ENCODE results near the gene FUT9.

The FUT9 gene

GRCh38 chr6:96015518-96016333 is at the start of gene FUT9:
Gene FUT9 (plus strand): TSS chr6:96015974. CDS start chr6:96203156, 187,182 bp downstream.
- peak; percentile 22 to 95 (median 87) for DNase-seq

DNA sequence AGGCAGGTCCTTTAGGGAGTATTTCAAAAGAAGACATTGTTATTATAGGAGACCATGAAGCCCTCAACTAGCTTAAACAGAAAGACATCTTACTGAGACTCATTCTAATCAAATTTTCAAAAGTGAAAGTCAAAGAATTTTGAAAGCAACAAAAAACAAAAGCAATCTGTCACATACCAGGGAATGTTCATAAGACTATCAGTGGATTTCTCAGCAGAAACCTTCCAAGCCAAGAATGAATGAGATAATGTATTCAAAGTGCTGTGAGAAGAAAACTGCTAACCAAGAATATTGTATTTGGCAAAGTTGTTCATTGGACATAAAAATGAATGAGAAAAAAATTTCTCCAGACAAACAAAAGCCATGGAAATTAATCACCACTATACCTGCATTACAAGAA is 48.2 kb upstream of the FUT9 start:
- DNase-seq = no peak

DNA sequence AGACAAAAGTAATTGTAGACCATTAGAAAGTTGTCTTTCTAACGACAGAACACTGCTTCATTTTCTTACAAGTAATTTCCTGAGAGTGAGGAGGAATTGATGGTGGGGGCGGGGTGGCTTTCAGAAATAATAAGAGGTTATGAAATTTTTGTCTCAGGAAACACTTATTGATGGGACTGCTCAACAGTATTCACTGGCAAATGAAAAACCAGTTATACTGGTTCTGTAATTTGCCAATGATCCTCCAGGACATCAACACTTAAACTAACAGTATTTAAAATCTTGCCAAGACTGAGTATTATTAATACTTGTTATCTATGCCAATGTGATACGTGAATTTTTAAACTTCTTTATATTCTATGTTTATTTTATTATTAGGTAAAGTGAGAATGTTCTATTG is 41.8 kb upstream of the FUT9 start:
- no peak for DNase-seq

DNA sequence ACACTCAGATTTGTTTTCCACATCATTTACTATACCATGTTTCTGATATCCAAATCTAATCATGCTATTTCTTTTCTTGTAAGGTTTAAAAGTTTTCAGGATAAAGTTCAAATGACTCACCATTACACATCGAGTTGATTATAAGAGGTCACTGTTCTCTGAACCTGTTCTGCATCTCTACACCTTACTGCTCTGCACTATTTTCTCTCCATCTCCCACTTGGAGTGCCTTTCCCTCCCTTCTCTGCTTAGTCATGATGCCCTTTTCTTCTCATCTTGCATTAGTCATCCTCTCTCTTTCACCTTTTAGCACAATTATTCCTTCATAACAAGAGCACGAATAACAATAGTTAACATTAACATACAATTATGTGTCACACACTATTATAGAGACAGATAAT is 37.5 kb upstream of the FUT9 start:
- no peak for DNase-seq

DNA sequence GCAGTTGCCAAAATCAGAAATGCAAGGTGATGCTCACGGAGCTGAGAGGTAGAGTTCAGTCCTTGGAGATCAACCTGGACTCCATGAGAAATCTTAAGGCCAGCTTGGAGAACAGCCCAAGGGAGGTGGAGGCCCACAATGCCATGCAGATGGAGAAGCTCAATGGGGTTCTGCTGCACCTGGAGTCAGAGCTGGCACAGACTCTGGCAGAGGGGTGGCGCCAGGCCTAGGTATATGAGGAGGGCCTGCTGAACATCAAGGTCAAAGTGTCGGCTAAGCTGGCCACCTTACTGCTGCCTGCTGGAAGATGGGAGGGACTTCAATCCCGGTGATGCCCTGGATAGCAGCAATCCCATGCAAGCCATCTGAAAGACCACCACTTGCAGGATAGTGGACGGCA is 23.9 kb upstream of the FUT9 start:
- no peak for DNase-seq

- DNase-seq = no peak
These were observed 21.6 kb upstream of the FUT9 start for GRCh38 chr6:95994151-95994550.

GRCh38 chr6:95998133-95998532 is 17.6 kb upstream of the FUT9 start:
- DNase-seq = no peak

GRCh38 chr6:96001891-96002575 is 13.7 kb upstream of the FUT9 start:
- DNase-seq = no peak

DNA sequence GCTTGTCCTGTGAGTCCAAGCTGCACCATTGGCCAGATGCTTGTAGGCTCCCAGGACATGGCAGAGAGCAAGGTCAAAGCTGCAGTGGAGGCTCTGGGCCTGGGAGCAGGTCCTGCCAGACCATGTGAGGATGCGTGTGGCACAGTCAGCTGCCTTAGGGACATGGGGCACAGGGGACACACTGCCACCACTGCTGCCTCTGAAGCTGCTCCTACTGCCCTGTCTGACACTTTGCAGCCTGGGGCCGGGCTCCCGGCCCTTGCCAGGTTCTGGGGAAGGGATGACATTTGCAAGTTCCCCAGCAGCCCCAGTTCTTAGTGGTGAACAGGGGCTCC is 13.2 kb upstream of the FUT9 start:
- no peak for DNase-seq

GRCh38 chr6:96002912-96003311 is 12.9 kb upstream of the FUT9 start:
- no peak for DNase-seq

DNA sequence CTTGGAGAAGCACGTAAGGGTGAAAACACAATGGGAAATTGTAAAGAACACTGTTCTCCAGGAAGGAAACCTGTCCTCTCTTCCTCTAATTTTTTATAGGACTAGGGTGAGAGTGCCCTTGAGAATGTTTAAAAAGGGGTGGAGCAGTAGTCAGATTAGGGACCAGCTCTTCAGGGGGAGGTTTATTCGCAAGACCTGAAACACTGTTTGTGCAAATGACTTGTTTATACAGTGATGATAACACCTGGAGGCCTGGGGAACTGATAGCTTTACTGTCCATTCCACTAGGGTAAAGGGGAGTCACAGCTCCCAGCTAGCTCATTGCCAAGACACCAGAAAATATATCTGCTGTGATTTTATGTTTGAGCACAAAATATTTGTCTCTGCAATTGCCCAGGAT is 8.1 kb upstream of the FUT9 start:
- DNase-seq = no peak

DNA sequence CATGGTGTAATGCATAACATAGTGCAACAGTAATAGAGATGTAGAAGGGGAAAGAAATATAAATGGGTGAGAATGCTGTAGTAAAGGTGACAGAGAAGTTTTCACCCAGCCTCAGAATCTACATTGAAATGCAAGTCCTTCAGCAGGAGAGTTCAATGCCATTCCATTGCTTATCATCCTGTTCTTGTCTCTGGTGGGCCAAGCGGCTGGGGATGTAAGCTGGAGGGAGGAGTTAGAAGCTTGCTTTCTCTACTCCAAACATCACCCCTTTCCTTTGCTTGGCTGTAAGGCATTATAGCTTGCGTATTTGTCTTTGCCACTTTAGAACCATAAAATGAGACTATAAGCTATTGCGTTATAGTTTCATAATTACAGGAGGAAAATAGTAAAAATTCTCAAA is 2.2 kb upstream of the FUT9 start:
- DNase-seq = peak in 1 of 56 donors; percentile 1

- peak in 42 of 56 donors; percentile 37 to 90 (median 73) for DNase-seq
These were observed 792 bp upstream of the FUT9 start for GRCh38 chr6:96014846-96015517.

DNA sequence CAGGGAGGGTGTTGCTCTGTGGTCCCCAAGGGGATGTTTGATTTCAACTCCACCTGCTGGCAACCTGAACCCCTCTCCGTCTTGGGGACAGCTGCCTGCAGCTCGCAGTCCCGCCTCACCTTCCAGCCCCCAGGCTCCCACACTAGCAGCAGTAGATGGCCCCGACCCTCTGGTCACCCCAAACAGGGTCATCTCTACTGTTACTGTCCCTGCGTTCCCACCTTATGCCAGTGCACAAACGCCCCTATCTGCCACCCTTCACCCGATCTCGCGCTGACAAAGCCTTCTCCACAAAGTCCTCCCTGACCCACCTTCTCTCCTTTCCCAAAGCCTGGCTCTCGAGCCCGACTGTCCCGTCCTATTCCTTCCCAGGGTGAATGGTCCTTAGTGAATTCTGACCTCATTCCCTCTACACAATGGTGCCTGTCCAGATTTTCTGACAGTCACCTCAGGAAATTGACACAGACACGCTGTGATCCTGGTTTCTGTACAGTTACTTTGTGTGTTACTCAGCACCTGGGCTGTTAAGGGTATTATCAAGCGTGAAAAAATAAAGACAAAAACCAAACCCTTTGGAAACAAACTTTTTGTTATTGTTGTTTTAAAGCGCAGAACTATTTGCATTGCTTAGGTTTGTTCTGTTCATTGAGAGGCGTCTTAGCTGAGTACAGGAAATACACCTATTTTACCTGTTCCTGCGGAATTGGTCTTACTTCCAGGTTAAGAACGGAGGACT is 728 bp downstream of the FUT9 start:
- peak in 18 of 56 donors; percentile 12 to 64 (median 50) for DNase-seq

DNA sequence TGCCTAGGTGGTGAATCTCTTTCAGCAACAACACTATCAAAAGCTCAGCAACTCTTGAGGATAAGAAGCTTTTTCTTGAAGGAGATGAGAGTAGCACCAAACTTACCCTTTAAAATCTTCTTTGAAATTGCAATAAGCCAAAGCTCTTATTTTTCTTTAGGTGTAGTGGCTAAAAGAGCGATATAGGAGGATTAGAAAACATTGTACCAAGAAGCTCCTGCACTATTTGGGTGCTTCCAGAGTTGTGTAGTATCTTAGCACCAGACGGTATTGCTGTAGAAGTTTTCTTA is 1.2 kb downstream of the FUT9 start:
- no peak for DNase-seq

- DNase-seq = no peak
These were observed 6.5 kb downstream of the FUT9 start for GRCh38 chr6:96022225-96022624.

DNA sequence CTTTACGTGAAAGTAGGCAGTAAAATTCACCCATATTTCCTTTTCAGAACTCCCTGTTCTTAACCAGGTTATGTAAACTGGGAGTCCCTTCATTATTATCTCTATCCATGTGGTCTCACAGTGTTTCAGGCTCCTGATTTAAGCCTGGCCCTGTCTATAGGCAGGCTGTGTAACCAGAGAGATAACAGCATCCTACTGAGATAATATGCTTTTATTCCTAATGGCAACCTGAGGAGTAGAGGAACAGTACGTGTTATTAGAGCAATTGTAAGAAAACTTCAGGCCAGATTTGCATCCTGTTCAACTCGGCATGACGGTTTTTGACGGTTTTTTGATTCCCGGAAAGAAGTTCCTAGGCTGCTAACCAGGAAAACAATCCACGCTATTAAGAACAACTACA is 16.9 kb downstream of the FUT9 start:
- DNase-seq = no peak

DNA sequence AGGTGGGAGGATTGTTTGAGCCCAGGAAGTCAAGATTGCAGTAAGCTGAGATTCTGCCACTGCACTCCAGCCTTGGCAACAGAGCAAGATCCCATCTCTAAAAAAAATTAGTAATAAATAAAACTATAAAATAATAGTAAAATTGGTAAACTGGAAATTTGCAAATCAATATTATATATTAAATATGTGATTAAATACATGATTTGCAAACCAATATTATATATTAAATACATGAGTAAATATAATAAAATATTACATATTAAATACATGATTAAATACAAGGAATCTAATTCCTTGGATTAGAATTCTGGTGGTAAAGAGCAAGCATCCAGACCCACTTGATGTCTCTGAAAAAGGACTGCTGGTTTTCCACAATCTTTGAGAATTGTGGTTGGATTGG is 35.8 kb downstream of the FUT9 start:
- no peak for DNase-seq

DNA sequence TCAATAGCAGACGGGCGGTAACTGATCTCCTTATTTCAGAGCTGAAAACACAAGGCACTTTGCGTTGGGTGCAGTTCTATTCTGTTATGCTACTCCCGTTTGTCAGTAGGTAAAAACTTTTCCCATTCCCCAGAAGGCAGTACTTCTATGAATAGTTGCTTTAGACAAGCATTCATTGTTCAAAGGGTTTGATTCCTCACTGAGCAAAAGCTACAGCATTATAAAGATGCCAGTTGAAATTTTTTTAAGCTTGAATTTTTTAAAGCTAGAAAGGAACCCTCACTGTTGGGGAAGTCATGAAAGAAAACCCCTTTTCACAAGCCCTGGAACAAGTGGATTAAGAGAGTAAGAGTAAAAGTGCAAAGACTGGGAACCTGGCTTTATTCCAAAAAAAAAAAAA is 42.3 kb downstream of the FUT9 start:
- DNase-seq = peak in 3 of 56 donors; percentile 4 to 6 (median 5)

GRCh38 chr6:96059586-96059985 is 43.8 kb downstream of the FUT9 start:
- DNase-seq = no peak

- DNase-seq = no peak
These were observed 44.5 kb downstream of the FUT9 start for GRCh38 chr6:96060249-96060648.

GRCh38 chr6:96065213-96065612 is 49.4 kb downstream of the FUT9 start:
- peak in 3 of 56 donors; percentile 1 to 9 (median 8) for DNase-seq
